ENCODE data around the gene BUB3.
A peak's percentile ranks its signal among the peaks of the same experiment; 100 is the strongest.
"Not testable (repeated sequence)": the region's sequence is repeated elsewhere in the genome, so short reads cannot be mapped to it uniquely, and the experiment has no call there.

Gene BUB3

DNA sequence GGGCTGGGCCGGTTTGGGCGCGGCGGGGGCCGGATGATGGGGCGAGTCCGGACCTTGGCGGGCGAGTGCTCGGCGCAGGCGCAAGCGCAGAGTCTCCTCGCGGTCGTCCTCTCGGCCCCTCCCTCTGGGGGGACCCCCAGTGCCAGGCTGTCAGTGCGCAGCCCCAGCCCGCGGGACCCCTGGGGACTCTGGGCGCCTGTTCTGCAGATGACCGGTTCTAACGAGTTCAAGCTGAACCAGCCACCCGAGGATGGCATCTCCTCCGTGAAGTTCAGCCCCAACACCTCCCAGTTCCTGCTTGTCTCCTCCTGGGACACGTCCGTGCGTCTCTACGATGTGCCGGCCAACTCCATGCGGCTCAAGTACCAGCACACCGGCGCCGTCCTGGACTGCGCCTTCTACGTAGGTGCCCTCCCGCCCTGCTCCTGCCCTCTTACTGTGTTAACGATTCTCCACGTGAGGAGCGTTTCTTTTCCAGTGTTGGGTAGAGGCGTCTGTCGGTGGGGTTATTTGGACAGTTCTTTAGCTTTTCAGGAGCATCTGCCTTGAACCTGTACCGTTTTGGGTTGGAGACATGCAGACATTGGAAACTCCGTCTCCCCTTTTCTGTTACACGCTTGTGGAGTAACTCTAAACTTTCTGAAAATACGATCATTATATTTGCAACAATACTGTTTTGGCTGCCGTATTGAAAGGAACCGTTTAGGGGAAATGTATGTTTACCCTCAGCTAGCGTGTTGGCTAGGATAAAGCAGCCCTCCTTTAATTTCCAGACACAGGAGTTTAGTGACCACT is 706 bp downstream of the BUB3 start:
- DNase-seq: peak; percentile 77

DNA sequence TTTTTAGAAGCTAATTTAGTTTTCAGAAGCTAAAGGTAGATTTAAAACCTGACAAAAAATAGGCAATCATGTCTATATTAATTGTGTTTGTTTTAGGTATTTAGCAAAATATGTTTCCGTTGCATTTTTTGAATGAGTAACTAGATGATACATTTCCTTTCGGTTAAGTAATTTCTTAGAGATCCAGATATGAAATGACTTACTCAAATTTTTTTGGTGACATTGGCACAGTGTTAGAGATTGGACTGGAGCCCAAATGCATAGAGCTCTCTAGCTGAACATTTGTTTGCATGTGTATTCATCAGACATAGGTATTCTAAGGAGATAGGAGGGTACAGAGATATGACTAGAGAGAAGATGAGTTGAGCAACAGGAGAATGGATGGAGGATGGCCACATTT is 1.9 kb downstream of the BUB3 start:
- no peak for DNase-seq

DNA sequence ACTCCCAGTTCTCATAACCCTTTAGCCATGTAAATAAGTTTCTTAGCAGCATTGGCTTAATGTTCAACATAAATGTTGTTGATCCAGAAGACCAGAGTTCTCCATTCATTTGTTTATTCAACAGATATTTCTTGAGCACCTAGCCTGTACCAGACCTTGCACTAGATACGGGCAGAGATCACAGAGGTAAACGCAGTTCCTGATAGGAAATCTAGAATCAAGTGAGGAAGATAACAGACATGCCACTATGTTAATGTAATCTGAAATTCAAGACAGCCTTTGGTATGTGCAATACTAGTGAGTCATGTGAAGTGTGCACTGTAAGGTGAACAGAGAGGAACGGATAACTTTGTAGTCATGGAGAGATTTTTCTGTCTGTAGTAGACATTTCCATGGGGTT is 3.0 kb downstream of the BUB3 start:
- no peak for DNase-seq

DNA sequence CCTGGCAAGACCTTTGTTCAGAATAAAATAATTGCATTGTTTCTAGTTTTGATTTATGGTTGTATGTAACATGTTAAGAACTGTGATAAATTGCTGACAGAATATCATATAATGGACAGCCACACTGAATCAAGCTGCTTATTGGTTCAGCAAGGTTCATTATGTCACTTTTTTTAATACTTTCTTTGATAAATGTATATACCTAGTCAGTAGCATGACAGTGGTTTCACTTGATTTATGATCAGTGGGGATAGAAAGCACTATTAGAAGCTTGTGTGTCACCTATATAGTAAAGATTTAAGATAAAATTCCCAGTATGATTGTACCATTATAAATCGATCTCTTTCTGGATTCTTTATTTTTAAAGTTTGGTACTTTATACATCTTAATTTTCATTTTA is 4.5 kb downstream of the BUB3 start:
- no peak for DNase-seq

DNA sequence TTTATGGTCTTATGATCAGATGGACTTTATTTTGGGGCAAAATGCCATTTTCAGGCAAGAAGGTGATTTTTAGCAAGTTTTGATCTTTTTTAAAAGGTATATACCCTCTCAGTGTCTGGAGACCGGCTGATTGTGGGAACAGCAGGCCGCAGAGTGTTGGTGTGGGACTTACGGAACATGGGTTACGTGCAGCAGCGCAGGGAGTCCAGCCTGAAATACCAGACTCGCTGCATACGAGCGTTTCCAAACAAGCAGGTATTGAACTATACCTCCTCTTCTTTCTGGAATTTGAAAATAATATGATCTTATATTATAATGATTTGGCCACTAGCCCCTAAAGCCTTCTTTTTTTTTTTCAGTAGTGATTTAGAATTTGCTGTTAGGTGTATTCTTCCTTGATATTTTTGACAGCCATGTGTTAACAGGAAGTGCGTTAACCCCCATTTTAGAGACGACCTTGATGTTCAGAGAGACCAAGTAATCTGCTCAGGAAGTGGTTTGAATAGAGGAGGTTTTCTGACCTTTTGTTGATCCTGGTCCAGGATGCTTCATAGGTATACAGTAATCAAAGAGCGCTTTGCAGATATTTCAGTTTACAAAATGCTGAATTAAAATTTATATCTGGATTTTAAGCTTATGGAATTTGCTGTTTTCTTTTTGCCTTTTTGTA is 6.2 kb downstream of the BUB3 start:
- DNase-seq: peak; percentile 66

DNA sequence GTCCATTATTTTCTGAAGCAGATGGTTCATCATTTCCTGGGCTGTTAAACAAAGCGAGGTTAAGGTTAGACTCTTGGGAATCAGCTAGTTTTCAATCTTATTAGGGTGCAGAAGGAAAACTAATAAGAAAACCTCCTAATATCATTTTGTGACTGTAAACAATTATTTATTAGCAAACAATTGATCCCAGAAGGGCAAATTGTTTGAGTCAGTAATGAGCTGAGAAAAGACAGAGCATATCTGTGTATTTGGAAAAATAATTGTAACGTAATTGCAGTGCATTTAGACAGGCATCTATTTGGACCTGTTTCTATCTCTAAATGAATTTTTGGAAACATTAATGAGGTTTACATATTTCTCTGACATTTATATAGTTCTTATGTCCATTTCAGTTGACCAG is 10.1 kb downstream of the BUB3 start:
- no peak for DNase-seq

DNA sequence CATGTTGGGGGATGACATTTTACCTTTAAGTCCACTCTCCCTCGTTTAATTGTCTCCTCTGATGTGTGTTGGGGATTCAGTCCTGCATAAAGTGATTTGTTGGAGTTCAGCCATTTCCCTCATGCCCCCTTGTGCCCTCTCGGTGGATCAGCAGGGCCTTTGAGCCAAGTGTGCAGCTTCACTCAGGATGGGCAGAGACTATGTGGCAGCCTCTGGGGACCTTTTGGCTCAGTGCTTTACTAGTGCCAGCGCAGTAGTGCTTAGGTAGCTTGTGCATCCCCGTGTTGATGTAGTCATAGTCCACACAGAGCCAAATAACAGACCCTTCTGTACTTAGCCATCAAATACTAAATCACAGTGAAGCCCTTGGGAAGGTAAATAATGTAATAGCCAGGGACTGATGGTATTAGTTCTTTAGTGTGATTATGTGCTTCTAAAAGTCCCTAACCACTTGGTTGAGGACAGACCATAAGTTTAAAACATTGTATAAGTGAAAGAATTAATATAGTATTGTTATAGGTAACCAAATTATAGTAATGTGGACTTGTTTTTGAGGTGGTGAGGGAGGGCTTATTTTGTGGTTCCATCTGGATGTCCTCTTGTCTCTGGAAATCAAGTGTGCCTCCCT is 11.4 kb downstream of the BUB3 start:
- no peak for DNase-seq

DNA sequence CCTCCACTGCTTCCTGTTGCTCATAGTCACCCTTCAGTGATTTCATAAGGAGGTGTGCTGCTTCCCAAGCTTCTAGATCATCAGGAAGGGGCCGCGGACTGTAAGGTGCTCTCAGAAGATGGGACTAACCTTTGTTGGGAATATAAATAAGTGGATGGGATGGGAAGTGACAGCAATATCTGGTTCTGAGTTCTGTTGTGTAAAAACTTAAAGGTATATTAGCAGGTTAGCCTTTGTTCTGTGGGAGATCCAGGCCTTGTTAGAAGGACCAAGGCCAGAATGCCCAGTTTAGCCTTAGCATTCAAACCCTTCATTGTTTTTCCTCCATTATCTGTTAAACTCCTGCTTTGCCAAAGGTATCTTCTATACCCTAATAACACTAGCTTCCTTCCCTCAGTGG is 12.4 kb downstream of the BUB3 start:
- DNase-seq: no peak

DNA sequence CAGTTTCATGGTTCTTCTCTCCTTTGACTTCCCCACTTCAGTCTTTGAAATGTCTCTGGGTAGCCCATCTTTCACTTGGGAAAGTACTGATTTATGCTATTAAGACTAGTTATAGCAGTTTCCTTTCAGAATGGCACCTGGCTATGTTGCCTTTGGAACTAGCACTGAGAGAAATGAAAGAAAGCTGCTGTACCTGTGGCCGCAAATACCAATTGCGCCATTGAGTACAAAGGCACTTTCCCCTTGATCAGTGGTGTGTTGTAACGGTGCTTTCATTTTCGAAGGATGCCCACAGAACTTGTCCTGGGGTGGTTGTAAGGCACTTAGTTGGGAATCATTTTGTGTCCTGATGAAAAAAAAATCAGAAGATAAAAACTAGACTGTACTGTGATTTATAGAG is 16.8 kb downstream of the BUB3 start:
- no peak for DNase-seq

DNA sequence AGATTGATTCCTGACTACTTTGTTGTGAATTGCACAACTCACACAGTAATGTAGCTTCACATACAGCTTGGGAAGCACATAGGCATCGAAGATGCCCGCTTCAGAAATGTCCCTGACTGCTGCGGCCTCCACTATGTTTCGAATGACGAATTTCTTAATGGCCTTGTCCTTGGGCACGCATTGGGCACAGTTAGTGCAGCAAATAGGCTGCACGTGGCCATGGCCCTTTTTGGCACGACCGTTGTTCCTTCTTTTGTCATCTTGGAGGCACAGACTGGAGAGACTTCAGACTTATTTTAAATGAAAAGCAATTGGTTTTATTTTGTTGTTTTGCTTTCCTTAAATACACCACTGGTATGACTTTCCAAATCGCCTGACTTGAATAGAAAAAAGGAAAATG is 17.4 kb downstream of the BUB3 start:
- DNase-seq: not testable (repeated sequence)

DNA sequence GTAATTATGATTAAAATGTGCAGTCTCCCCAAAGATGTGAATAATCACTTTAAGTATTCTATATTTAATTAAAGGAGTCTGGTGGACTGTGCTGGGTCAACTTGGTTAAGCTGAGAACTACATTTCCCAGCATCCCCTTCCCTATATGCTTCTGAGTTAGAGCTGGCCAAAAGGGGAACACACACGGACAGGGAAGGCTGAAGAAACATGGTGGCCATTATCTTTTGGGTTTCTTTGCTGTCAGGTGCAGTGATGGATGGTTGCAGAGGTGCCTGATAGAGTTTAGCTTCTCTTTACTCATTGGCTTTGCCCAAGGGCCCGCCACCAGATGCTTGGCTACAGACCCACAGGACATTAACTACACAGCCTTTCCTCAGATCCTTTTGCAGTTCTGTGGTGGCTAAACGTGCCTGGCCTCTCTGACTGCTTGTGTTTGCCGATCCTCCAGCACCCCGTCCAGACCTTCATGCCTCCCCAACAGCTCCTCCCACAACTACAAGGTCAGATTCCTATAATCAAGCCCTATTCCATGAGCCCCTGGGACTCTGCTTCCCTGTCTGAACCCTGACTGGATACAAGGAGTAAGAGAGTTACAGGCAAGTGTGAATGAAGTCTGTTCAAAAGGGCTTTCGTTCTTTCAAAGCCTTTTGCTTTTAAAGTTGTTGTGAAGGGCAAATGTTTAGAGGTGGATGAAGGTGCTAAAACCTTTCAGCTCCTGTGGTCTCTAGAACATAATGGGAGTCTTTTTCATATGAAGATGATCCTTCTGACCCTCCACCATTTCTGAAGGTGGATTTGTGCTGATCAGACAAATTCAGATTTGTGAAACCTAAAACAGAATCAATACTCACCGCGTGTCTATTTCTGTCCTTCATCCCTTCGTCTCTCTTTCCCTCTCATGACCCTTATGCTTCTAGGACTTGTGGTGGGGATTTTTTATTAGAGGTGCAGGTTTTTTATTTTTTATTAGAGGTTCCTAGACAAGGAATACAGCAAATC is 21.5 kb downstream of the BUB3 start:
- no peak for DNase-seq

DNA sequence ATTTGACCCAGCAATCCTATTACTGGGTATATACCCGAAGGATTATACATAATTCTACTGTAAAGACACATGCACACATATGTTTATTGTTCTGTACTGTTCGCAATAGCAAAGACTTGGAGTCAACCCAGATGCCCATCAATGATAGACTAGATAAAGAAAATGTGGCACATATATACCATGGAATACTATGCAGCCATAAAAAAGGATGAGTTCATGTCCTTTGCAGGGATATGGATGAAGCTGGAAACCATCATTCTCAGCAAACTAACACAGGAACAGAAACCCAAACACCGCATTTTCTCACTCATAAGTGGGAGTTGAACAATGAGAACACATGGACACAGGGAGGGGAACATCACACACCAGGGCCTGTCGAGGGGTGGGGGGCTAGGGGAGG is 24.2 kb downstream of the BUB3 start:
- not testable (repeated sequence) for DNase-seq

DNA sequence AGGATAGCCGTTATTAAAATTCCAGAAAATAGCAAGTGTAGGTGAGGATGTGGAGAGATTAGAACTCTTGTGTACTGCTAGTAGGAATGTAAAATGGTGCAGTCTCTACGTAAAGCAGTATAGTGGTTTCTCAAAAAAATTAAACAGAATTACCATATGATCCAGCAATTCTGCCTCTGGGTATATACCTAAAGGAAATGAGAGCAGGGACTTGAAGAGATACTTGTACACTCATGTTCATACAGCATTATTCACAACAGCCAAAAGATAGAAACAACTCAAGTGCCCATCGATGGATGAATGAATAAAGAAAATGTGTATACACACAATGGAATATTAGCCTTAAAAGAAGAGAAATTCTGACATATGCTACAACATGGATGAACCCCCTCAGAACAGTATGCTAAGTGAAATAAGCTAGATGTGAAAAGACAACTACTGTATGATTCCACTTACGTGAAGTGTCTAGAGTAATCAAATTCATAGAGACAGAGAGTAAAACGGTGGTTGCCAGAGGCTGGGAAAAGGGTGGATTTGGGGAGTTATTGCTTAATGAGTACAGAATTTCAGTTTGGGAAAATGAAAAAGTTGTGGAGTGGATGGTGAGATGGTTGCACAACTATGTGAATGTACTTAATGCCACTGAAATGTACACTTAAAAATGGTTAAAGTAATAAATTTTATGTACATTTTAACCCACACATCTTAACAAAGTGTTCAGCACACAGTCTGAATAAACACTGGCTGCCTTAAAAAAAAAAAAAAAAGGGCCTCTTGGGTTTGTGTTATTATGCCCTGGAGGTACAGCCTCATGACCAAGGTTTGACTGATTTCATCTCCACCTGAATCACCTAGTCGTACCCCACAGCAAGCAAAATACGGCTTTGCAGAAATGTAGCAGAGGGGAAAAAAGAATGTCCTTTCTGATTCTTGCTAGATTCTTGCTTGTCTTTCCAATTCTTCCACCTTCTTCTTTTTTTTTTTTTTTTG is 26.2 kb downstream of the BUB3 start:
- no peak for DNase-seq

DNA sequence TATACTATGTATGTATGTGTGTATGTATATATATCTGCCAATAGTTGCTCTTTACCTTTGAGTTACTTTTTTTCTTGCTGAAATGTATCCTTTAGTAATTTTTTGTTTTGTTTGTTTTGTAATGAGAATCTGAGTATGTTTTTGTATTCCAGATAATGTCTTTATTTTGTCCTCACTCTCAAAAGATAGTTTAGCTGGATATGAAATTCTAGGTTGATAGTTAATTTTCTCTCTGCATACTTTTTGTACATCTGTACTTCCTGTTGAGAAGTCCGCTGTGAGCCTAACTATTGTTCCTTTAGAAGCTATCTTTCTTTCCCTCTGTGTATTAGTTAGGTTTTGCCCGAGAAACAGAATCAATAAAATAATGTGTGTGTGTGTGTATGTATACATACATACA is 29.5 kb downstream of the BUB3 start:
- DNase-seq: no peak

DNA sequence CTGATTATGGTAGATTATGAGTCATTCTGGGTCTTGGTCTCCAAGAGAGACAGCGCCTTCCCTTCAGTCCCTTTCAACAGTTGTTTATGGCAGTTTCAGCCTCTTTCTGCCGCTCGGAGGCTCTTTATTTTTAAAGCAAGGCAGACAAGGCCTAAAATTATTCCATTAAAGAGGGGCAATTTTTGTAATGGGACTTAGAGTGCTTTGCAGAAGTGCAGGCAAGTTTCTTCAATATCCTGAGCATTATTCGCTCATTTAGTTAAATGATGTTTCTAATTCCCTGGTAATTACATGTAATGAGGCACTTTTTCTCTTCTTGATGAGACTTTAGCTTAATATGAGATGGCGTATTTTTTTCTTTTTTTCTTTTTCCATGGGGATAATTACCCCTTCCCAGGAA is 33.6 kb downstream of the BUB3 start:
- DNase-seq: no peak

DNA sequence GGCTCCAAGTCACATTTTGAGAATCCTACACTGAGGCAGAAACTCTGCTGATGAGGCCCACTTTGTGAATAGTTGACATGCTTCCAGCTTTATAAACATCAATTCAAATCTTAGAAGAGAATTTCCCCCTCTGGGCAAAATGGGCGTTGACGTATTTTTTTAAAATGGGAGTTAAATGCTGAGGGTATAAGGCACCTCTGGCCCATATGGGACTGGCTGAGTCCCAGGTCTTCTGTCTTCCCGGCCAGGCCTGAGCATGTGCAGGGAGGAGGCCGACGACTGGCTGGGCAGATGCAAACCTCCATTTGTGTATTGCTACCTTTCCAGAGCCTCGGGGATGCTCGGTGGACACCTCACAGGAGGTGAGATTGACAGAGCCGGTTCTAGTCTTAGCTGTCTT is 37.7 kb downstream of the BUB3 start:
- DNase-seq: no peak

DNA sequence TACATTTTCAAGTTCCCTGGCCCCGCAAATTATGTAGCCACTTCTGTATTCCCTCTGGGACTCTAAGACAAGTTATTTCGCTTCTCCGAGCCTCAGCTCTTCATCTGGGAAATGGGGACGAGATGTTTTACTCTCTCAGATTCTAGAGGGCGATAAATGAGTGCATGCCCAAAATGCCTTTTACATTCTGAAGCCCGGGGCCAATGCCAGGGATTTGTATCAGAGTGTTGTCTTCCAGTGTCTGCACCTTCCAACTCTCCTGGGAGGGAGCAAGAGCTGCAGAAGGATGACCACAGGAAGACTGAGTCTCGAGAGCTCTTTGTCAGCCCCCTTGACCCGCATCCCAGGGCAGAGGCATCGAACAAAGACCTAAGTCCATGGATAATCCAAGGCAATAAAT is 39.9 kb downstream of the BUB3 start:
- no peak for DNase-seq

DNA sequence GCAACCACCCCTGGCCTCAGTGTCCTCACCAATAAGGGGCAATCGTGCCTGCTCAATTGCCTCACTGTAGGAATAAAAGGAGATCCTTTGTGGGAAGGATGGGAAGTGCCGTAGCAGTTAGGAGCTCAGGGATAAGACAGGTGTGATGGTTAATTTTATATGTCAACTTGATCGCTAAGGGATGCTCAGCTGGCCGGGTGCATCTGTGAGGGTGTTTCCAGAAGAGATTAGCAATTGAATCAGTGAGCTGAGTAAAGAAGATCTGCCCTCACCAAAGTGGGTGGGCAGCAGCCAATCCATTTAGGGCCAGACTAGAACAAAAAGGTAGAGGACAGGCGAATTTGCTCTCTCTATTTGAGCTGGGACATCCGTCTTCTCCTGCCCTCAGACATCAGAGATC is 46.3 kb downstream of the BUB3 start:
- no peak for DNase-seq

DNA sequence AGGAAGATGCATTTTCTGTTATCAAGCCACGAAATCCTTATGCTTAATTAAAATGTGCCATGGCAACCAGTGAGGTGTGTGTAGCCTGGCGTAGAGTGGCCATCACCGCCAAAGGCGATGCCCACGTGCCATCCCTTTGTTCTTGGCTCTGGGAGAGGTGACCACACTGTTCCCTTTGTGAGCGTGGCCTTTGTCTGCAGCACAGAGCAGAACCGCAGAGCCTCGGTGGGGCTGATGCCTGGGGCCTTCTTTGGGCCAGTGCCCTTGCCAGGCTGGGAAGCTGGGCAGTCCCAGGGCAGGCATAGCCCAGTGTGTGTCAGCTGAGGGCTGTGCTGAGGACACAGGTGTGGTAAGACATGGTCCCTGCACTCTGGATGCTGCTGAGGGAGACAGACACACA is 48.3 kb downstream of the BUB3 start:
- DNase-seq: no peak

DNA sequence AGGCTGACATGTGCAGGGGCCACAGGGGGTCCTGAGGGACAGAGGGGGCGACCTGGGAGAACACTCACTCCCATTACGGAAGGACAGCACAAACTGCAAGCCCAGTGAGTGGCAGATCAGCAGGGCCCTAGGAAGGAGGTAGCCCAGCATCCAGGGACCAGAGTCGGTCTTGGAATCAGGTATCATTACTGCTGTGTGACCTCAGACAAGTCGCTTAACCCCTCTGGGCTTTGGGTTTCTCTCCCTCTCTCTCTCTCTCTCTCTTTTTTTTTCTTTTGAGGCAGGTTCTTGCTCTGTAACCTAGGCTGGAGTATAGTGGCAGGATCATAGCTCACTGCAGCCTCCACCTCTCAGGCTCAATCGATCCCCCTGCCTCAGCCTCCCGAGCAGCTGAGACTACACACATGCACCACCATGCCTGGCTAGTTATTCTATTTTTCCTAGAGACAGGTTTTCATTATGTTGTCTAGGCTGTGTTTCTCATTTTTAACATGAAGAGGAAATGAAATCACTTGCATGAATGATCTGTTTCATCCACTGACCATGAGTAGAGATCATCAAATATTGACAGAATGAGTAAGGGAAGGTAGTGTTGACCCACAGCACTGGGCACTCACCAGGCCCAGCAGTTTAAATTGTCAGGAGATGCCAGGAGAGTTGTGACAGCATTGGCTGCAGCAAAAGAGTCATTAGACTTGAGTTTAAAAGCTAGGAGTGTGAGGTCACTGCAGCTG is 49.4 kb downstream of the BUB3 start:
- no peak for DNase-seq

DNA sequence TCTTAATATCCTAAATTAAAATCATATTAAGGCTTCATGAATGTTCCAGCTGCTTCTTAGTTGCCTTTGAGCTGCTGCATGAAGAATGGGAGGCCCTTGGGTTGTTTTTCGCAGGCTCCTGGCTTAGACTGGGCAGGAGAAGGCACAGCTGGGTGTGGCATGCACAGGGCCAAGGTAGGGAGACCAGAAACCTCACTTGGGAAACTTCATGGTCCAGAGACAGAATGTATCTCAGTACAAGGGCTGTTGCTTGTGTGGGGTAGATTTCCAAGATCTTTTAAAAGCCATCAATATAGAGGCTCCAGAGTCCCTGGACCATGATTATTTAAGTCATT is 49.9 kb downstream of the BUB3 start:
- no peak for DNase-seq

All from activated CD4-positive, alpha-beta T cell treated with anti-CD3 and anti-CD28 coated beads, Interleukin-10, Interleukin-2, amounts not matched to agents 100 ng/mL and 50 ng/mL, durations not matched to agents 16 hours and 8 hours (primary cell).